H9 (cell line): ENCODE measurements around the gene RPS15A. TPM values are rescaled to one million over a fixed set of nuclear protein-coding genes. Genes with fewer than 3 reads are reported as not detected.

Source experiments
- DNase-seq: peaks from one replicate; pipeline ENCODE4 v3.0.0-alpha.2; 2017
- H2AFZ ChIP-seq: one replicate; pipeline ENCODE4 v1.6.1; 2013; ENCODE audit warnings: mild to moderate bottlenecking, low read length, control low read depth, moderate library complexity
- H2AK5ac ChIP-seq: 2 replicates; pipeline ENCODE4 v1.6.1; 2013; ENCODE audit warnings: low read length, control low read depth, mixed read lengths; ENCODE audit not compliant: insufficient read length
- H2BK120ac ChIP-seq: one replicate; pipeline ENCODE4 v1.6.1; 2013; ENCODE audit warnings: low read depth, mild to moderate bottlenecking, low read length, control low read depth, inconsistent platforms; ENCODE audit not compliant: poor library complexity, severe bottlenecking
- H2BK12ac ChIP-seq: 2 replicates; pipeline ENCODE4 v1.6.1; 2013; ENCODE audit warnings: low read length, control low read depth, mixed read lengths, low read depth; ENCODE audit not compliant: insufficient read length
- H2BK15ac ChIP-seq: 2 replicates; pipeline ENCODE4 v1.6.1; 2013; ENCODE audit warnings: low read depth, low read length, control low read depth
- H2BK20ac ChIP-seq: one replicate; pipeline ENCODE4 v1.6.1; 2013; ENCODE audit warnings: low read depth, mild to moderate bottlenecking, low read length, control low read depth, inconsistent platforms; ENCODE audit not compliant: poor library complexity, severe bottlenecking
- H2BK5ac ChIP-seq: 2 replicates; pipeline ENCODE4 v1.6.1; 2013; ENCODE audit warnings: low read length, control low read depth, mixed read lengths; ENCODE audit not compliant: insufficient read length
- H3K14ac ChIP-seq: 2 replicates; pipeline ENCODE4 v1.6.1; 2013; ENCODE audit warnings: low read length, control low read depth; ENCODE audit not compliant: insufficient read depth
- H3K18ac ChIP-seq: 2 replicates; pipeline ENCODE4 v1.6.1; 2013; ENCODE audit warnings: low read depth, mild to moderate bottlenecking, mixed read lengths, low read length, control low read depth; ENCODE audit not compliant: insufficient read length
- H3K23ac ChIP-seq: 2 replicates; pipeline ENCODE4 v1.6.1; 2013; ENCODE audit warnings: low read length, control low read depth, mixed read lengths, low read depth; ENCODE audit not compliant: insufficient read length
- H3K23me2 ChIP-seq: 2 replicates; pipeline ENCODE4 v1.6.1; 2013; ENCODE audit warnings: low read depth, mild to moderate bottlenecking, mixed read lengths, low read length, control low read depth; ENCODE audit not compliant: insufficient read length, poor library complexity, severe bottlenecking
- H3K27ac ChIP-seq: 2 replicates; pipeline ENCODE4 v1.5.1; 2013; ENCODE audit warnings: low read length, control low read depth, mixed read lengths, low read depth; ENCODE audit not compliant: insufficient read length
- H3K27me3 ChIP-seq: 2 replicates; pipeline ENCODE4 v1.6.1; 2013; ENCODE audit warnings: low read length, control low read depth, inconsistent platforms; ENCODE audit not compliant: insufficient read depth
- H3K4ac ChIP-seq: 2 replicates; pipeline ENCODE4 v1.6.1; 2013; ENCODE audit warnings: low read depth, mild to moderate bottlenecking, control low read depth, inconsistent platforms, low read length, moderate library complexity
- H3K4me1 ChIP-seq: 2 replicates; pipeline ENCODE4 v1.6.1; 2013; ENCODE audit warnings: low read length, control low read depth, inconsistent platforms; ENCODE audit not compliant: insufficient read depth
- H3K4me2 ChIP-seq: 2 replicates; pipeline ENCODE4 v1.6.1; 2013; ENCODE audit warnings: low read length, control low read depth, mixed read lengths; ENCODE audit not compliant: insufficient read length, insufficient read depth
- H3K56ac ChIP-seq: 2 replicates; pipeline ENCODE4 v1.6.1; 2013; ENCODE audit warnings: low read depth, mild to moderate bottlenecking, mixed read lengths, low read length, control low read depth; ENCODE audit not compliant: insufficient read length
- H3K79me1 ChIP-seq: 2 replicates; pipeline ENCODE4 v1.6.1; 2013; ENCODE audit warnings: low read depth, mild to moderate bottlenecking, moderate library complexity, low read length, control low read depth, inconsistent platforms; ENCODE audit not compliant: insufficient read depth, poor library complexity, severe bottlenecking
- H3K79me2 ChIP-seq: 2 replicates; pipeline ENCODE4 v1.6.1; 2013; ENCODE audit warnings: low read length, control low read depth, inconsistent platforms; ENCODE audit not compliant: insufficient read depth
- H3K9ac ChIP-seq: 2 replicates; pipeline ENCODE4 v1.6.1; 2013; ENCODE audit warnings: low read length, control low read depth, mixed read lengths; ENCODE audit not compliant: insufficient read length; ENCODE audit errors: extremely low read depth
- H3K9me3 ChIP-seq: one replicate; pipeline ENCODE4 v1.6.1; 2013; ENCODE audit warnings: low read depth, low read length, inconsistent platforms; ENCODE audit not compliant: control insufficient read depth
- H3T11ph ChIP-seq: one replicate; pipeline ENCODE4 v1.6.1; 2013; ENCODE audit warnings: mild to moderate bottlenecking, low read length, control low read depth, inconsistent platforms
- H4K20me1 ChIP-seq: one replicate; pipeline ENCODE4 v1.6.1; 2013; ENCODE audit not compliant: control insufficient read depth, insufficient read length, insufficient read depth
- H4K5ac ChIP-seq: 2 replicates; pipeline ENCODE4 v1.6.1; 2013; ENCODE audit warnings: low read depth, mild to moderate bottlenecking, mixed read lengths, low read length, control low read depth; ENCODE audit not compliant: insufficient read length
- H4K8ac ChIP-seq: replicated peaks from 2 replicates; pipeline ENCODE4 v1.6.1; 2013; ENCODE audit warnings: low read length, control low read depth, mixed read lengths, low read depth; ENCODE audit not compliant: insufficient read length
- H4K91ac ChIP-seq: 2 replicates; pipeline ENCODE4 v1.6.1; 2013; ENCODE audit warnings: low read depth, mild to moderate bottlenecking, moderate library complexity, mixed read lengths, low read length, control low read depth; ENCODE audit not compliant: insufficient read length
- H3K27ac Mint-ChIP-seq, 3 experiments: 2 replicates in 2 of 3; 3 replicates in 1 of 3; pipeline ENCODE4 v1.8.0; 2020 to 2021; ENCODE audit warnings: mixed read lengths in 3 of 3, mild to moderate bottlenecking in 1 of 3, moderate library complexity in 1 of 3
- H3K27me3 Mint-ChIP-seq: 2 replicates; pipeline ENCODE4 v1.8.0; 2021; ENCODE audit warnings: low read depth, mild to moderate bottlenecking, moderate library complexity, mixed read lengths
- H3K36me3 Mint-ChIP-seq, 3 experiments: 2 replicates in 2 of 3; 3 replicates in 1 of 3; pipeline ENCODE4 v1.8.0; 2020 to 2021; ENCODE audit warnings: low read depth in 3 of 3, mixed read lengths in 3 of 3; ENCODE audit not compliant: insufficient read depth in 1 of 3
- H3K4me1 Mint-ChIP-seq, 2 experiments: 2 replicates each; pipeline ENCODE4 v1.8.0; 2020; ENCODE audit warnings: mixed read lengths in 2 of 2
- H3K4me3 Mint-ChIP-seq, 2 experiments: 2 replicates in 1 of 2; 3 replicates in 1 of 2; pipeline ENCODE4 v1.8.0; 2020 to 2021; ENCODE audit warnings: mild to moderate bottlenecking in 2 of 2, mixed read lengths in 2 of 2, moderate library complexity in 1 of 2
- H3K9me3 Mint-ChIP-seq, 2 experiments: 2 replicates in 1 of 2; 3 replicates in 1 of 2; pipeline ENCODE4 v1.8.0; 2020; ENCODE audit warnings: mild to moderate bottlenecking in 2 of 2, mixed read lengths in 2 of 2, moderate library complexity in 1 of 2
- WGBS: extraction: QIAGEN DNeasy Blood & Tissue Kit; methylation state at CpG from one replicate; pipeline ENCODE4 v1.1.7; 2013; ENCODE audit warnings: missing lambda C conversion rate, low lambda C conversion rate, mixed read lengths; ENCODE audit not compliant: insufficient read length; ENCODE audit errors: extremely low coverage; 5-methylcytosine and 5-hydroxymethylcytosine counted together
- total RNA-seq: library from RNA; stranded (reverse); gene quantifications from 2 replicates; pipeline ENCODE4 v1.2.1, GENCODE V29; 2021
- TF ChIP-seq, protein P1 (sequence below): fragments of 200-600 bp; sonication (generic); conservative IDR thresholded peaks from 3 replicates; pipeline ENCODE4 v1.8.0; 2021; ENCODE audit warnings: antibody characterized with exemption, mild to moderate bottlenecking

Gene RPS15A
- total RNA-seq, 1 experiment from 2014 or later: 1,990 TPM

- H3K36me3 Mint-ChIP-seq: peaks cover 61 to 91% (median 82%) of the 10 kb centered on the region in 3 experiments
- H2AFZ ChIP-seq: no peak overlapping the region
- H3K4me1 ChIP-seq: 0 out of 2 replicates have a peak, but pooled peaks cover 5% of the 10 kb centered on the region
- H3K4me1 Mint-ChIP-seq: peaks cover 34 to 43% of the 10 kb centered on the region in 2 experiments
- no peak overlapping the region for H3T11ph ChIP-seq
- H3K9me3 Mint-ChIP-seq: peaks cover 2 to 5% of the 10 kb centered on the region in 2 experiments; a peak in 2 of 5 replicates
- no peak overlapping the region for H2BK20ac ChIP-seq
- H3K9ac ChIP-seq: peak overlapping the region; percentile 99
- H2BK120ac ChIP-seq: no peak overlapping the region
- H3K4ac ChIP-seq: peak overlapping the region; percentile 72; the same call in 1 of the 2 replicates
- peak overlapping the region; percentile 98 for H3K4me2 ChIP-seq
- H2BK5ac ChIP-seq: no peak overlapping the region
- no peak overlapping the region for H4K91ac ChIP-seq
- H3K14ac ChIP-seq: peak overlapping the region; percentile 96; the same call in 1 of the 2 replicates
- peaks cover 12% of the 10 kb centered on the region for H3K79me1 ChIP-seq
- no peaks in the 10 kb centered on the region for H3K27me3 ChIP-seq
- H3K27ac Mint-ChIP-seq: peak overlapping the region; percentile 98 to 99 (median 99)
- no peak overlapping the region for H4K5ac ChIP-seq
- WGBS: no CpG with 5 or more reads among the region's 5 CpGs
- H2BK15ac ChIP-seq: no peak overlapping the region
- no peak overlapping the region for H3K56ac ChIP-seq
- no peak overlapping the region for H3K27ac ChIP-seq
- peak overlapping the region; percentile 96 to 97 for H3K4me3 Mint-ChIP-seq
- peaks cover 54% of the 10 kb centered on the region for H3K79me2 ChIP-seq
- peak overlapping the region; percentile 98 for H3K18ac ChIP-seq
- no peaks in the 10 kb centered on the region for H4K20me1 ChIP-seq
- peaks cover 6% of the 10 kb centered on the region for H3K23me2 ChIP-seq
- H2AK5ac ChIP-seq: no peak overlapping the region
- no peak overlapping the region for H3K23ac ChIP-seq
- no peak overlapping the region for H4K8ac ChIP-seq
- H2BK12ac ChIP-seq: no peak overlapping the region
- DNase-seq: no peak
- TF ChIP-seq, protein P1, sequence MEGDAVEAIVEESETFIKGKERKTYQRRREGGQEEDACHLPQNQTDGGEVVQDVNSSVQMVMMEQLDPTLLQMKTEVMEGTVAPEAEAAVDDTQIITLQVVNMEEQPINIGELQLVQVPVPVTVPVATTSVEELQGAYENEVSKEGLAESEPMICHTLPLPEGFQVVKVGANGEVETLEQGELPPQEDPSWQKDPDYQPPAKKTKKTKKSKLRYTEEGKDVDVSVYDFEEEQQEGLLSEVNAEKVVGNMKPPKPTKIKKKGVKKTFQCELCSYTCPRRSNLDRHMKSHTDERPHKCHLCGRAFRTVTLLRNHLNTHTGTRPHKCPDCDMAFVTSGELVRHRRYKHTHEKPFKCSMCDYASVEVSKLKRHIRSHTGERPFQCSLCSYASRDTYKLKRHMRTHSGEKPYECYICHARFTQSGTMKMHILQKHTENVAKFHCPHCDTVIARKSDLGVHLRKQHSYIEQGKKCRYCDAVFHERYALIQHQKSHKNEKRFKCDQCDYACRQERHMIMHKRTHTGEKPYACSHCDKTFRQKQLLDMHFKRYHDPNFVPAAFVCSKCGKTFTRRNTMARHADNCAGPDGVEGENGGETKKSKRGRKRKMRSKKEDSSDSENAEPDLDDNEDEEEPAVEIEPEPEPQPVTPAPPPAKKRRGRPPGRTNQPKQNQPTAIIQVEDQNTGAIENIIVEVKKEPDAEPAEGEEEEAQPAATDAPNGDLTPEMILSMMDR: no peak
- peaks cover 1% of the 10 kb centered on the region; the same call in 1 of the 2 replicates for H3K27me3 Mint-ChIP-seq
- no peaks in the 10 kb centered on the region for H3K9me3 ChIP-seq
Observed at GRCh38 chr16:18789515-18789849, 652 bp downstream of the RPS15A start.
